Large intestine (tissue), 3 donors: ENCODE results near the gene TREH. TPM values are rescaled to one million over a fixed set of nuclear protein-coding genes. Genes with fewer than 3 reads are reported as not detected.
"Not testable (repeated sequence)": the region's sequence is repeated elsewhere in the genome, so short reads cannot be mapped to it uniquely, and the experiment has no call there.

Experiments
- DNase-seq, 2 donors: peaks; one replicate each; pipeline versions ENCODE4 v3.0.0 to v3.0.0-alpha.2; 2013
- H3K27ac ChIP-seq: one replicate; pipeline ENCODE4 v1.5.1; 2013; ENCODE audit warnings: low read length
- H3K27me3 ChIP-seq: 2 replicates; pipeline ENCODE4 v1.6.1; 2013; ENCODE audit warnings: low read length; ENCODE audit not compliant: control insufficient read depth, insufficient read depth
- H3K36me3 ChIP-seq: 2 replicates; pipeline ENCODE4 v1.6.1; 2013; ENCODE audit warnings: low read length; ENCODE audit not compliant: control insufficient read depth, insufficient read depth
- H3K4me1 ChIP-seq: one replicate; pipeline ENCODE4 v1.6.1; 2013; ENCODE audit warnings: low read length; ENCODE audit not compliant: control insufficient read depth, insufficient read depth
- H3K4me3 ChIP-seq: one replicate; pipeline ENCODE4 v1.5.1; 2013; ENCODE audit warnings: low read length
- H3K9me3 ChIP-seq: one replicate; pipeline ENCODE4 v1.6.1; 2013; ENCODE audit warnings: mild to moderate bottlenecking, low read depth, low read length, moderate library complexity; ENCODE audit not compliant: control insufficient read depth
- WGBS: methylation state at CpG from one replicate; pipeline ENCODE4 v1.1.5; 2013; ENCODE audit warnings: low lambda C conversion rate; ENCODE audit not compliant: insufficient coverage; 5-methylcytosine and 5-hydroxymethylcytosine counted together
- polyA plus RNA-seq: library from polyadenylated mRNA; unstranded; fragments of 120-200 nt; gene quantifications from one replicate; pipeline ENCODE4 v1.2.1, GENCODE V29; 2013

TREH gene
- polyA plus RNA-seq, 1 donor = 74.4 TPM

DNA sequence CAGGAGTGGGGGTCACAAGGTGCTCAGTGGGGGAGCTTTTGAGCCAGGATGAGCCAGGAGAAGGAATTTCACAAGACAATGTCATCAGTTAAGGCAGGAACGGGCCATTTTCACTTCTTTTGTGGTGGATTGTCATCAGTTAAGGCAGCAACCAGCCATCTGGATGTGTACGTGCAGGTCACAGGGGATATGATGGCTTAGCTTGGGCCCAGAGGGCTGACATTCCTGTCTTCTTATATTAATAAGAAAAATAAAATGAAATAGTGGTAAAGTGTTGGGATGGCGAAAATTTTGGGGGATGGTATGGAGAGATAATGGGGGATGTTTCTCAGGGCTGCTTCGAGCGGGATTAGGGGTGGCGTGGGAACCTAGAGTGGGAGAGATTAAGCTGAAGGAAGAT, 37.8 kb upstream of the TREH start:
- H3K9me3 ChIP-seq, H3K27me3 ChIP-seq, H3K36me3 ChIP-seq, H3K27ac ChIP-seq, DNase-seq, H3K4me3 ChIP-seq: not testable (repeated sequence)
- WGBS = no CpG with 5 or more reads among the region's 6 CpGs
- H3K4me1 ChIP-seq = peaks cover 11% of the 10 kb centered on the region

DNA sequence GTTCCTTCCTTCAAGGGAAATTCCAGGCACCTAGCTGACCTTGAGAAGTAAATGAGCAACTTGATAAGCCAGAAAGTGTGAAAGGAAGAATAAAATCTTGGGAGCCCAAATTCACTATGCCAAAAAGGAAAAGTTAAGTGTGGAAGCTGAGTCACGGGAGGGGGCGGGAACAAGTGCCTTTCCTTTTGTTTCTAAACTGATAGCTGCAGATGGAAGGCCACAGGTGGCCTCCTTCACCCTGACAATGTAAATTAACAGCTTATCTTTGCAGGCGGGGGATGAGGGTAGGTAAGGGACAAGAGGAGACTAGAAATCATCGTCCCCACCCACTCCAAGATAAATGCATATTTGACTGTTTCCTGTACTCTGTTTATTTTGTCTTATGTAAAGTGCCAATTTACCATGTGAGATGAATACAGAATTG, 36.4 kb upstream of the TREH start:
- Histone ChIP-seq H3K27me3 (no peaks in the 10 kb centered on the region), H3K9me3 (no peaks in the 10 kb centered on the region), H3K27ac (no peak overlapping the region), H3K4me3 (no peak overlapping the region), H3K4me1 (peaks cover 11% of the 10 kb centered on the region), H3K36me3 (no peaks in the 10 kb centered on the region)
- no CpG with 5 or more reads among the region's 4 CpGs for WGBS
- peak in 1 of 2 donors; percentile 64 for DNase-seq

DNA sequence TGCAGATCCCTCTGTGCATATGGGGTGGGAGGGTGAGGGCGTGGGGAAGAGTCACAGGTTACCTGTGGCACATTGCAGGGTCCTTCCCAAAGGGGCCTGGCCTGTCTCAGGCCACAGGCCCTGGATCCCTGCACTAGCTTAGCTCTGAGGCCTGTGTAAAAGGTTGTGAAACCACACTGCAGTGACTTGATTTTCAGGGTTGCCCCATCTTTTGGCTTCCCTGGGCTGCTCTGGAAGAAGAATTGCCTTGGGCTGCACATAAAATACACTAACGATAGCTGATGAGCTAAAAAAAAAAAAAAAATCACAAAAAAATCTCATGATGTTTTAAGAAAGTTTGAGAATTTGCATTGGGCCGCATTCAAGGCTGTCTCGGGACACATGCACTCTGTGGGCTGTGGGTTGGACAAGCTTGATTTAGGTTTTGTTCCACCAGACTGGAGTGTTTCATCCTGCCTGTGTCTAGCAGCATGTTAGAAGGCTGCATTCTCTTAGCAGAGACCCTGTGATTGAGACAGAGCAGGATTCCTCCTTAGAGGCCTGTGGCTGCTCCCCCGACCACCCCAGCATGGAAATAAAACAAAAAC, 35.9 kb upstream of the TREH start:
- Histone ChIP-seq H3K27me3 (no peaks in the 10 kb centered on the region), H3K27ac (no peak overlapping the region), H3K4me3 (no peak overlapping the region), H3K36me3 (no peaks in the 10 kb centered on the region), H3K9me3 (no peaks in the 10 kb centered on the region), H3K4me1 (peaks cover 11% of the 10 kb centered on the region)
- WGBS = no CpG with 5 or more reads among the region's 5 CpGs
- DNase-seq = no peak

DNA sequence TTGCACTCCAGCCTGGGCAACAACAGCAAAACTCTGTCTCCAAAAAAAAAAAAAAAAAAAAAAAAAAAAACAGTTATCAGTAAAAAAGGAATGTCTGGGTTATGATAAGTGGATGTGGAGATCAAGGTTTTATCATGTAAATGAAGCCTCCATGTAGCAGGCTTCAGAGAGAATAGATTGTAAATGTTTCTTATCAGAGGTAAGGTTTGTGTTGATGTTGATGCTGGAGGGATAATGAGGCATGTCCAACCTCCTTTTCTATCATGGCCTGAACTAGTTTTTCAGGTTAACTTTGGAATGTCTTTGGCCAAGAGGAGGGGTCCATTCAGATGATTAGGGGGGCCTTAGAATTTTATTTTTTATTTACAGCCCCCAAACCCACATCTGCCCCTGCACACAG, 35.4 kb upstream of the TREH start:
- H3K27ac ChIP-seq = no peak overlapping the region
- no peaks in the 10 kb centered on the region for H3K9me3 ChIP-seq
- no peaks in the 10 kb centered on the region for H3K27me3 ChIP-seq

DNA sequence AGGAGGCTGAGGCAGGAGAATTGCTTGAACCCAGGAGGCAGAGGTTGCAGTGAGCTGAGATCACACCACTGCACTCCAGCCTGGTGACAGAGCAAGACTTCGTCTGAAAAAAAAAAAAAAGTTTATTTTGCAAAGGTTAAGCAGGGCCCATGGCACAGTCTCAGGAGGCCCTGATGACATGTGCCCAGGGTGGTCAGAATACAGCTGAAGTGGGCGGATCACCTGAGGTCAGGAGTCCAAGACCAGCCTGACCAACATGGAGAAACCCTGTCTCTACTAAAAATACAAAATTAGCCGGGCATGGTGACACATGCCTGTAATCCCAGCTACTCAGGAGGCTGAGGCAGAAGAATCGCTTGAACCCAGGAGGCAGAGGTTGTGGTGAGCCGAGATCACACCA, 35.0 kb upstream of the TREH start:
- WGBS = no CpG with 5 or more reads among the region's 5 CpGs

More for the DNA sequence above, 35.4 kb upstream of the TREH start:
- Histone ChIP-seq H3K4me3 (no peak overlapping the region), H3K4me1 (peaks cover 11% of the 10 kb centered on the region), H3K36me3 (no peaks in the 10 kb centered on the region)
- no peak for DNase-seq

DNA sequence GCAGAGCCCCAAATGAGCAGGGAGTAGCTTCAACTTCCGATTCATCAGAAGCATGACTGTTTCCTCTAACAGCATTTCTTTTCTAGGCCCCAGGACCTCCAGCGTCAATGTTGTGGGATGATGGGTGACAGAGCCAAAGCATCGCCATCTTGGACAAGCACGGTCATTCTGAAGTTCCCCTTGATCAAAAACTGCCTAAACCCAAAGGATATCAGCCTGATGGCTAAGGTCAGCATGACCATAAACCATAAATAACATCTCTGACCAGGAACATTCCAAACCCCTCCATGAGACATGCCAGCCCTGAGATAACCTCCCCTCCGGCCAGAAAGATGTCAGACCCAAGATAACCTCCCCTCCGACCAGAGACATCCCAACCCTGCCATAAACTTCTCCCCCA, 28.8 kb upstream of the TREH start:
- no peak overlapping the region for H3K4me3 ChIP-seq
- WGBS = no CpG with 5 or more reads among the region's 6 CpGs
- no peak for DNase-seq
- H3K27ac ChIP-seq = no peak overlapping the region
- no peaks in the 10 kb centered on the region for H3K9me3 ChIP-seq
- no peaks in the 10 kb centered on the region for H3K27me3 ChIP-seq
- no peaks in the 10 kb centered on the region for H3K4me1 ChIP-seq
- no peaks in the 10 kb centered on the region for H3K36me3 ChIP-seq

More for the DNA sequence above, 35.0 kb upstream of the TREH start:
- peaks cover 11% of the 10 kb centered on the region for H3K4me1 ChIP-seq
- not testable (repeated sequence) for DNase-seq, H3K36me3 ChIP-seq, H3K4me3 ChIP-seq, H3K9me3 ChIP-seq, H3K27ac ChIP-seq, H3K27me3 ChIP-seq

DNA sequence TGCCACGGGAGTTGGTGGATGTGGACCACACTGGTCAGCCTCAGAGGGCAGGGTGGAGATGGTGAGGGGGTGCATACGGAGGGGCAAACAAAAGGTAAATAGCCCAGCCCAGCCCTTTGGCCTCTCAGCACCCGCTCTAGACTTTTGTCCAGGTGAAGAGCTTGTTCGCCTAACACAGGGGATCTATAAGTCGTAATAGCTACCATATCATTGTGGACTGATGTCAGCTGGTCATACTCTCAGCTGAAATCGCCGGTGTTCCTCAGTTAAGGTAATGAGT, 27.0 kb upstream of the TREH start:
- Histone ChIP-seq H3K36me3 (no peaks in the 10 kb centered on the region), H3K4me3 (no peak overlapping the region), H3K27ac (no peak overlapping the region), H3K9me3 (no peaks in the 10 kb centered on the region), H3K4me1 (no peaks in the 10 kb centered on the region), H3K27me3 (no peaks in the 10 kb centered on the region)
- 69% methylated on average over 3 of the region's 7 CpGs for WGBS
- no peak for DNase-seq

DNA sequence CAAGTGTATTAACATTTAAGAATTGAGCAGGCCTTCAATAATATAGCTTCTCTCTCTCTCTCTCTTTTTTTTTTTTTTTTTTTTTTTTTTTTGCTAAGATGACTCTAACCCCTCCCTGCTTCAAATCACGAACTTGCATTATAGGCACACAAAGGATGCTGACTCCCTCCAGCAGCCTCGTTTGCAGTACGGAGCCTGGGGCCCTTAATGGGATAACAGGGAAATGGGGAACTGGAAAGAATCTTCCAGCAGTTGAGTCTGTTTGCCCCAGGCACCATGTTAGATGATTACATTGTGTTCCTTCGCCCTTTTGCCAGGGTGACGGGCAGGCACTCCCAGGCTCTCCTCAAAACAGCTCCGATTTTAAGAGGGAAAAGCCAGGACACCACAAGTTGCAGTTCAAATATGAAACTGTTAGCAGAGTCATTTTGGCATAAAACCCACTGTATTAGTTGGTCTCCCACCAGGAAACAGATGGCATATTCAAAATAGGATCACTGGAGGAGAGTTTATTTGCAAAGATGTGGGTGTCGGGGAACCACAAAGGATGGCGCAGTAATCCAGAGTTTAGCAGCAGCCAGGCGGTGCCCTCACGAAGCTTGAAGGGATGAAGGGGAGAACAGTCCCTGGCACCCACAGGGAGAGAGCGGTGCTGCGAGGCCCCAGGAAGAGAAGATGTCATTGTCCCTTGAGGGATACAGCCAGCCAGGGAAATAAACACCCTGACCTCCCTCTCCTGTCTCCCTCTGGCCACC, 26.5 kb upstream of the TREH start:
- Histone ChIP-seq H3K4me1 (no peaks in the 10 kb centered on the region), H3K4me3 (no peak overlapping the region), H3K9me3 (no peaks in the 10 kb centered on the region), H3K27ac (no peak overlapping the region), H3K27me3 (no peaks in the 10 kb centered on the region), H3K36me3 (no peaks in the 10 kb centered on the region)
- DNase-seq = no peak
- WGBS = 80% methylated on average over 1 of the region's 12 CpGs

DNA sequence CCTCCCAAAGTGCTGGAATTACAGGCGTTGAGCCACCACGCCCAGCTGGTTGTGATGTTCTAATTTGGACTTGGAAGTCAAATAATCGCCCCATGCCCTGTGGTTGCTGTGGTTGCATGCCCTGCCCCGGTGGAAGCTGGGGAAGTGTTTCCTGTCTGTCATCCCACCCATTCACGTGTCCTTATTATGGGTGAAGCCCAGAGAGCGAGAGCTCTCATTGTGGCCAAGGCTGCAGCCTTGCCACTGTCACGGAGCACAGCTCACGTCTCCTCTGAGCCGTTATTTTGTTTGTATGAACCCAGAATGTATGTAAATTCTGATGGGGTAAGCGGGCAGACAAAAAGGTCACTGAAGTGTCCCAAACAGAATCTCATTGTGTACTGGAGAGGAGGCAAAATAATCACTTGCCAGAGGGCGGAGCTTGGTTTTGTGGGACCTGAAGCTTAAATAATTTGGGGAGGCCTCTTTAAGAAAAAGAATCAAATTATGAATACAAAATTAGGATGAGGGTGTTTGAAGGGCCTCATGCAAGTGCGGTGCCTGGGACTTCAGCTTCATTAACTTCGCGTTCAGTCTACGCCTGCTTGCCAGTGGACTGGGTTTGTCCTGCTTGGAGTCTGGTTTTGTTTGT, 25.8 kb upstream of the TREH start:
- Histone ChIP-seq H3K27me3 (no peaks in the 10 kb centered on the region), H3K4me3 (no peak overlapping the region), H3K4me1 (no peaks in the 10 kb centered on the region), H3K9me3 (no peaks in the 10 kb centered on the region), H3K36me3 (no peaks in the 10 kb centered on the region), H3K27ac (no peak overlapping the region)
- WGBS = 92% methylated on average over 2 of the region's 15 CpGs
- DNase-seq = no peak

DNA sequence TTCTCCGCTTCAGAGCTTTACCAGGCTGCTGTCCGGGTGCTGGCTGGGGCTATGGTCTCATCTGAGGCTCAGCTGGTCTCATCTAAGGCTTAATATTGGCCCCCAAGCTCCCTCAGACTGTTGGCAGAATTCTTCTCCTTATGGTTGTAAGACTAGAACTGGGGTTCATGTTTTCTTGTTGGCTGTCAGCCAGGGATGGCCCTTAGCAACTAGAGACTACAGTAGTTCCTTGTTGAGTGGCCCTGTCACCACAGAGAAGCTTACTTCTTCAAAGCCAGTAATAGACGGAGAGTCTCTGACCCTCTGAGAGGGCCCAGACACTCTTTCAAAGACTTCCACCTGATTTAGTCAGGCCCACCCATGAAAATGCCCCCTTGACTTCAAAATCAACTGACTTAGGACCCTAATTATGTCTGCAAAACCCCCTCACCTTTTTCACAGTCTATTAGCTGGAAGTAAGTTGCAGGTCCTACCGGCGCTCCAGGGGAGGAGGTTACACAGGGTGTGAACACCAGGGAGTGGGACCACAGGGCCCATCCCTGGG, 24.2 kb upstream of the TREH start:
- H3K4me1 ChIP-seq = no peaks in the 10 kb centered on the region
- H3K9me3 ChIP-seq = no peaks in the 10 kb centered on the region
- no peaks in the 10 kb centered on the region for H3K36me3 ChIP-seq
- no peak overlapping the region for H3K4me3 ChIP-seq
- H3K27ac ChIP-seq = no peak overlapping the region
- DNase-seq = no peak
- no peaks in the 10 kb centered on the region for H3K27me3 ChIP-seq
- WGBS = no CpG with 5 or more reads among the region's 5 CpGs
